C4-2B (cell line): ENCODE results near the gene IL11.

Experiments
- H3K27ac ChIP-seq: fragments of 450-650 bp; 2 replicates; pipeline ENCODE4 v1.5.1; 2017
- ZFX ChIP-seq: fragments of 450-650 bp; IDR thresholded peaks from 2 replicates; pipeline ENCODE4 v1.6.1; 2017
- TF ChIP-seq, protein P1 (sequence below): fragments of 450-650 bp; conservative IDR thresholded peaks from 2 replicates; pipeline ENCODE4 v1.5.1; 2017; ENCODE audit warnings: mild to moderate bottlenecking

IL11 gene

DNA sequence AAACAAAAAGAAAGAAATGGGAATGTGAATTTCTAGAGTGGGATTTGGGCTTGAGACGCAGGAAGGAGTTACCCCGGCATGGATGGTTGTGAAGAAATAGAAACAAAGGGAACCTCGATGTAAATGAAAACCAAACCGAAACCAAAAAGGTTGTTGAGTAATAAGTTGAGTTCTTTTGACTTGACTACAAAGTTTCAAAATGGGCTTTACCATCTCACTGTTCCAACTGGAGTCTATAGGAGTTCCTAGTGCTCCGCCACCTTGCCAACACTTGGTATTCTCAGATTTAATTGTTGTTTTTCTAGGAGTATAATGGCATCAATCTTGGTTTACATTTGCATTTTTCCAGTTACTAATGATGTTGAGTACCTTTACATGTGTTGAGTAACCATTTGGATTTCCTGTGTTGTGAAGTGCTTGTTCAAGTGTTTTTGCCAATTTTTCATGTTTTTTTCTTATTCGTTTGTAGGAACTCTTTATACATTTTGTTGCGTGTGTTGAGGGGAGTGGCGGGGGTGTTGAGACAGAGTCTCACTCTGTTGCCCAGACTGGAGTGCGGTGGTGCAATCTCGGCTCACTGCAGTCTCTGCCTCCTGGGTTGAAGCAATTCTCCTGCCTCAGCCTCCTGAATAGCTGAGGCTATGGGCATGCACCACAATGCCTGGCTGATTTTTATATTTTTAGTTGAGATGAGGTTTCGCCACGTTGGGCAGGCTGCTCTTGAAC lies 28.1 kb upstream of the IL11 start:
- TF ChIP-seq, protein P1, sequence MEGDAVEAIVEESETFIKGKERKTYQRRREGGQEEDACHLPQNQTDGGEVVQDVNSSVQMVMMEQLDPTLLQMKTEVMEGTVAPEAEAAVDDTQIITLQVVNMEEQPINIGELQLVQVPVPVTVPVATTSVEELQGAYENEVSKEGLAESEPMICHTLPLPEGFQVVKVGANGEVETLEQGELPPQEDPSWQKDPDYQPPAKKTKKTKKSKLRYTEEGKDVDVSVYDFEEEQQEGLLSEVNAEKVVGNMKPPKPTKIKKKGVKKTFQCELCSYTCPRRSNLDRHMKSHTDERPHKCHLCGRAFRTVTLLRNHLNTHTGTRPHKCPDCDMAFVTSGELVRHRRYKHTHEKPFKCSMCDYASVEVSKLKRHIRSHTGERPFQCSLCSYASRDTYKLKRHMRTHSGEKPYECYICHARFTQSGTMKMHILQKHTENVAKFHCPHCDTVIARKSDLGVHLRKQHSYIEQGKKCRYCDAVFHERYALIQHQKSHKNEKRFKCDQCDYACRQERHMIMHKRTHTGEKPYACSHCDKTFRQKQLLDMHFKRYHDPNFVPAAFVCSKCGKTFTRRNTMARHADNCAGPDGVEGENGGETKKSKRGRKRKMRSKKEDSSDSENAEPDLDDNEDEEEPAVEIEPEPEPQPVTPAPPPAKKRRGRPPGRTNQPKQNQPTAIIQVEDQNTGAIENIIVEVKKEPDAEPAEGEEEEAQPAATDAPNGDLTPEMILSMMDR = no peak
- TF ChIP-seq ZFX = no peak
- H3K27ac ChIP-seq = no peak overlapping the region

DNA sequence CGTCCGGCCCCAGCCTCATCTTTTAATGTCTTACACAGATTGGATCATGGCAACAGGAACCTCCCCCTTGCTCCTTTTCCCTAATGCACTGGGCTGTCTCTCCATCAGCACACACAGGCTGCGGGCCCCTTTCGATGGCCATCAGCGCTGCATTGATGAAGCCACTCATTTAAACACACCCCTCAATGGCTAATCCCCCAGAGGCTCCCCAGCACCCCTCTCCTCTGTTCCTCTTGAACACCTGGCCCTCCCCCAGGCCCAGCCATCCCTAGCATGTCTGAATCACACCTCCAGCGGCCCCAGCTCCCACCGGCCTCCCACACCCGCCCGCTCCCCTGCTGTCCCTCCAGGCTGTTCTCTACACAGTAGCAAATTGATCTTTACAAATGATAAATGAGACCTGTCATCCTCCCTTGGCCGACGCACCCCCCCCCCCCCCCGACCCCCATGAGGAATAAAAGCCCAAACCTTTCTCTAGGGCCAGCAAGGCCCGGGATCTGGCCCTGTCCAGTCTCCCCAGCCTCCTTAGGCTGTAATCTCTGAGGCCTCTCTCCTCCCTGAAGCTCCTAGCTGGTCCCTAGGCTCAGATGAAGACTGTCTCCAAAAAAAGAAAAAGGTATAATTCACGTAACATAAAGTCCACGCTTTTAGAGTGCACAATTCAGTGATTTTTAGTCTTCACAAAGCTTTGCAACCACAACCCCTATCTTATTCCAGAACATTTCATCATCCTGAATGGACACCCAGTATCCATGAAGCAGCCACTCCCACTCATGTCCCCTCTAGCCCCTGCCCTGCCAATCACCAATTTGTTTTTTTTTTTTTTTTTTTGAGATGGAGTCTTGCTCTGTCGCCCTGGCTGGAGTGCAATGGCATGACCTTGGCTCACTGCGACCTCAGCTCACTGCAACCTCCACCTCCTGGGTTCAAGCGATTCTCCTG lies 22.8 kb upstream of the IL11 start:
- TF ChIP-seq, protein P1 = no peak
- no peak for TF ChIP-seq ZFX
- no peak overlapping the region for H3K27ac ChIP-seq

DNA sequence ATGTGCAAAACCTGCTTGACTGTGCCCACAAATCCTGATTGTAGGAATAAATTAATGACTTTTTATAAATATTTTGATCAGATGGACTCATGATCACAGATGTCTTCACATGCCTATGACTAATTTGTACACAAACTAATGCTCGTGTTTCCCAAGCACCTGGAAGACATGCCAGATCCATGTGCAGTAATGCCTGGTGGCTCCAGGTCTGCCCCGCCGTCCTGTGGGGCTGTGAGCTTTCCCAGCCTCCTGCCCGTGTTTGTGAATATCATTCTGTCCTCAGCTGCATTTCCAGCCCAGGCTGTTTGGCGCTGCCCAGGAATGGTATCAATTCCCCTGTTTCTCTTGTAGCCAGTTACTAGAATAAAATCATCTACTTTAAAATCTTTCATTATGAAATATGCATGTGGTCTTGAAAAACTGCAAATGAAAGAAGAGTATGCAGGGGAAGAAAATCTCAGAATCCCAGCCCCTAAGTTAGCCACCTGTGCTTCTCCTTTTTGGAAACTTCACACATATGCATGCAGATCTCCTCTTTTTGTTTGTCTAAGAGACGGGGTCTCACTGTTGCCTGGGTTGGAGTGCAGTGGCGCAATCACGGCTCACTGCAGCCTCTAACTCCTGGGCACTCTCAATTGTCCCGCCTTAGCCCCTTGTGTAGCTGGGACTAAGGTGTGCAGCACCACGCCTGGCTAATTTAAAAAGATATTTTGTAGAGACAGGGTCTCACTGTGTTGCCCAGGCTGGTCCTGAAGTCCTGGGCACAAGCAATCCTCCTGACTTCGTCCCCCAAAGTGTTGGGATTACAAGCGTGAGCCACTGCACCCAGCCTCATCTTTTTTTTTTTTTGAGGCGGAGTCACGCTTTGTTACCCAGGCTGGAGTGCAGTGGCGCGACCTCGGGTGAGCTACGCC lies 21.7 kb upstream of the IL11 start:
- TF ChIP-seq, protein P1 = no peak
- no peak for TF ChIP-seq ZFX
- no peak overlapping the region for H3K27ac ChIP-seq

DNA sequence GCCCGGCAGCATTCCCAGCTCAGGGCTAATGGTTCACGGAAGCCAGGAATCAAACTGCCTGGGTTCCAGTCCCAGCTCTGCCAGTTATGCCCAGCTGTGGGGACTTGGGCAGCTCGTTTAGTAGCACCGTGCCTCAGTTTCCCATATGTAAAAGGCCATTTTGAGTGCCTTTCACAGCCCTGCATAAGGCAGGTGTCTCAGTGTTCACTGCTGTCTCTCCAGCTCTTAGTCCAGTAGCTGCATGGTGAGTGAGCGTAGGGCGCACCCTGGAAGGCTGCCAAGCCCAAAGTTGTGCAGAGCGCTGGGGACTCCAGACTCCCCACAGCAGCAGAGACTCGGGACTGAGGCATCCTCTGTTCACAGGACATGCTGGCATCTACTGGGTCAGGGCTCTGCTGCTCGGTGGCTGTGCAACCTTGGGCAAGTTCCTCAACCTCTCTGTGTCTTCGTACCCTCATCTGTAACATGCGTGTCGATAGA lies 21.0 kb upstream of the IL11 start:
- no peak for TF ChIP-seq ZFX
- TF ChIP-seq, protein P1 = no peak
- H3K27ac ChIP-seq = no peak overlapping the region

DNA sequence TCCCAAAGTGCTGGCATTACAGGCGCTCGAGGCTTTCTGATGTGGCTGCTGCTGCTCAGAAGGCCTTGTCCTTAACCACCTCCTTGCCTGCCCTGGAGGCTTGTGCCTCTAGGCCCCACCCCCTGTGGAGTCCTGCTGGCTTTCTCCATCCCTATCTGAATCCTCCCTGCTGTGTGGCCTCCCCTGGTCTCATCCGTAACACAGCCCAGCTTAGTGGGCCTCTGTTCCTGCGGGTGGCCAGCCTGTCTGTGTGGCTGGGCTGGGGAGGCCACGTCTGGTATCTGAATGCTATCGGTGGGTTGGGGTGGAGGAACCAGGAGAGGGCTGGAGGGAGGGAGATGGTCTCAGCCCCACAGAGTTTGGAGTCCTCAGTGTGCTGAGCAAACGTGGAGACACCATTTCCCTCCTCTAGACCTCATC lies 20.2 kb upstream of the IL11 start:
- TF ChIP-seq, protein P1 = no peak
- no peak for TF ChIP-seq ZFX
- H3K27ac ChIP-seq = no peak overlapping the region

DNA sequence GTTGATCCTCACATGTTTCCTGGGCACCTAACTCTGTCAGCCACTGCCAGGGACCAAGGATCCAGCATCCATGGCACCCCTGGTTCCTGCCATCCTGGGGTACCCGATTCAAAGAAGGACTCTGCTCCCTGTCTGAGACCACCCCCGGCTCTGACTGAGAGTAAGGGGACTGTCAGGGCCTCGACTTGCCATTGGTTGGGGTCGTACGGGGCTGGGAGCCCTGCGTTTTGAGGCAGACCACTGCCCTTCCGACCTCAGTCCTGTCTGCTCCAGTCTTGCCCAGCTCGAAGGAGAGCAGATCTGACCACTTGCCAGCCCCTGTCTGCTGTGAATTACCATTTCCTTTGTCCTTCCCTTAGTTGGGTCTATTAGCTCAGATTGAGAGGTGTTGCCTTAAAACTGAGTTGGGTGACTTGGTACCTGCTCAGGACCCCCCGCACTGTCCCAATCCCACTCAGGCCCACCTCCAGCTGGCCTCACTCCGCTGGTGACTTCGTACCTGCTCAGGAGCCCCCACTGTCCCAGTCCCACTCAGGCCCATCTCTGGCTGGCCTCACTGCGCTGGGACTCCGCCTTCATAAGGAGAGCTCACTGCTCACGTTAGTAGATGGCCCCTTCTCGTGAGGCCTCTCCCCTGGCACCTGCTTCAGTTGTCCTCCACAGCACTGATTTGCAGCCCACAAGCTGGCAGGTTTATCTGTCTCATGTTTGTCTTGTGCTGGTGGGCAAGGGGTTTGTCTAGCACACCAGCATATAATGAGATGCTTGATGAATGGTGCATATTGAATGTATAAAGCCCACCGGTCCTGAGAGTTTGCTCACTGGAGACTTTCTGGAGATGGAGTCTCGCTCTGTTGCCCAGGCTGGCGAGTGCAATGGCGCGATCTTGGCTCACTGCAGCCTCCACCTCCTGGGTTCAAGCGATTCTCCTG lies 19.4 kb upstream of the IL11 start:
- TF ChIP-seq, protein P1 = no peak
- TF ChIP-seq ZFX = no peak
- H3K27ac ChIP-seq = no peak overlapping the region
